GM21619 (cell line): ENCODE results near the gene LLGL2.
A peak's percentile ranks its signal among the peaks of the same experiment; 100 is the strongest.
"Not testable (repeated sequence)": the region's sequence is repeated elsewhere in the genome, so short reads cannot be mapped to it uniquely, and the experiment has no call there.

Experiments
- ATAC-seq: cut with Tn5 transposase; IDR thresholded peaks from one replicate; pipeline ENCODE4 v1.9.1; 2021; ENCODE audit not compliant: unreplicated experiment

Gene LLGL2

GRCh38 chr17:75524970-75525805 is at the start of gene LLGL2:
Gene LLGL2 (plus strand): TSS chr17:75525697. CDS start chr17:75543427, 17,730 bp downstream.
- ATAC-seq, result peak; percentile 72

GRCh38 chr17:75475851-75476250 is 49.6 kb upstream of the LLGL2 start:
- no peak for ATAC-seq

GRCh38 chr17:75476271-75476671 is 49.2 kb upstream of the LLGL2 start:
- ATAC-seq, result no peak

GRCh38 chr17:75476752-75477489 is 48.6 kb upstream of the LLGL2 start:
- ATAC-seq, result no peak

- ATAC-seq, result not testable (repeated sequence)
Observed at GRCh38 chr17:75477490-75477862, 48.0 kb upstream of the LLGL2 start.

GRCh38 chr17:75478508-75478907 is 47.0 kb upstream of the LLGL2 start:
- no peak for ATAC-seq

GRCh38 chr17:75480281-75480680 is 45.2 kb upstream of the LLGL2 start:
- no peak for ATAC-seq

GRCh38 chr17:75481194-75482068 is 44.1 kb upstream of the LLGL2 start:
- ATAC-seq, result no peak

GRCh38 chr17:75482098-75482942 is 43.2 kb upstream of the LLGL2 start:
- ATAC-seq, result no peak

GRCh38 chr17:75485688-75486087 is 39.8 kb upstream of the LLGL2 start:
- no peak for ATAC-seq

- no peak for ATAC-seq
Observed at GRCh38 chr17:75486151-75486550, 39.3 kb upstream of the LLGL2 start.

- ATAC-seq, result no peak
Observed at GRCh38 chr17:75486951-75487350, 38.5 kb upstream of the LLGL2 start.

- no peak for ATAC-seq
Observed at GRCh38 chr17:75487351-75488070, 38.0 kb upstream of the LLGL2 start.

GRCh38 chr17:75488693-75489510 is 36.6 kb upstream of the LLGL2 start:
- no peak for ATAC-seq

GRCh38 chr17:75489511-75489955 is 36.0 kb upstream of the LLGL2 start:
- ATAC-seq, result no peak

GRCh38 chr17:75490173-75490743 is 35.2 kb upstream of the LLGL2 start:
- no peak for ATAC-seq

GRCh38 chr17:75490953-75491649 is 34.4 kb upstream of the LLGL2 start:
- ATAC-seq, result no peak

- ATAC-seq, result no peak
Observed at GRCh38 chr17:75491680-75492079, 33.8 kb upstream of the LLGL2 start.
